Right lobe of liver (tissue), 4 donors: Measurements from ENCODE around the gene CELF2.

ENCODE experiments used
- CTCF ChIP-seq, 4 donors: fragments of 200-600 bp in 3 of 4; fragments of 450-650 bp in 1 of 4; IDR thresholded peaks; one replicate each; pipeline versions ENCODE4 v1.5.1 to v1.8.0; 2016 to 2022; ENCODE audit warnings: antibody characterized with exemption in 4 of 4, mild to moderate bottlenecking in 2 of 4
- POLR2A ChIP-seq: fragments of 450-650 bp; IDR thresholded peaks from one replicate; pipeline ENCODE4 v1.6.1; 2017; ENCODE audit warnings: antibody characterized with exemption, mild to moderate bottlenecking
- donor health status: DM: no; HTN: no; CAD: no.
- donor health status: DM: no; HTN: no; CAD: no.
- donor health status: DM: no; HTN: yes; CAD: no.

- TF ChIP-seq CTCF (IDR thresholded peaks at IDR 0.05) (no peak), POLR2A (no peak)
Observed at GRCh38 chr10:11335881-11336430, 318.3 kb downstream of the CELF2 start.
